Colonic mucosa (tissue), 4 donors: Measurements from ENCODE around the gene CEP192. TPM values are rescaled to one million over a fixed set of nuclear protein-coding genes. Genes with fewer than 3 reads are reported as not detected.
"Not testable (repeated sequence)": the region's sequence is repeated elsewhere in the genome, so short reads cannot be mapped to it uniquely, and the experiment has no call there.

ENCODE experiments used
- DNase-seq: peaks from one replicate; pipeline ENCODE4 v3.0.0-alpha.2; 2020
- H3K27ac ChIP-seq: fragments of 200-600 bp; one replicate; pipeline ENCODE4 v1.8.0; 2021
- H3K27me3 ChIP-seq: fragments of 200-600 bp; one replicate; pipeline ENCODE4 v1.8.0; 2021
- H3K36me3 ChIP-seq: fragments of 200-600 bp; one replicate; pipeline ENCODE4 v1.8.0; 2021
- H3K4me1 ChIP-seq: fragments of 200-600 bp; one replicate; pipeline ENCODE4 v1.8.0; 2021; ENCODE audit warnings: mild to moderate bottlenecking
- H3K4me3 ChIP-seq: fragments of 200-600 bp; one replicate; pipeline ENCODE4 v1.8.0; 2021
- H3K9ac ChIP-seq, 2 donors: one replicate each; pipeline ENCODE4 v1.7.0; 2013; ENCODE audit warnings: control low read depth in 2 of 2, low read depth in 2 of 2, low read length in 2 of 2
- H3K9me3 ChIP-seq: fragments of 200-600 bp; one replicate; pipeline ENCODE4 v1.8.0; 2021
- intact Hi-C: fragments of 100-400 bp; cut with DNase I; formaldehyde crosslinking; loops from one replicate; pipeline ENCODE4 v1.14.1; 2022
- total RNA-seq, 2 donors: library from RNA; stranded (reverse); fragmentation: NEBNext Ultra II Directional in 1 of 2; extraction: Animal tissue kit (Norgen Biotek cat#: 25700) in 1 of 2; gene quantifications; one replicate each; pipeline ENCODE4 v1.2.1, GENCODE V29; 2021
- TF ChIP-seq, protein P1 (sequence below): fragments of 200-600 bp; IDR thresholded peaks from one replicate; pipeline ENCODE4 v1.8.0; 2022; ENCODE audit warnings: antibody characterized with exemption, mild to moderate bottlenecking
- donor health status: healthy.
- donor health status: DM: no; HTN: no; CAD: no.
- donor health status: DM: no; HTN: no; CAD: no.

The CEP192 gene
- total RNA-seq, 2 donors from 2014 or later = 23.7 to 26.9 TPM

DNA sequence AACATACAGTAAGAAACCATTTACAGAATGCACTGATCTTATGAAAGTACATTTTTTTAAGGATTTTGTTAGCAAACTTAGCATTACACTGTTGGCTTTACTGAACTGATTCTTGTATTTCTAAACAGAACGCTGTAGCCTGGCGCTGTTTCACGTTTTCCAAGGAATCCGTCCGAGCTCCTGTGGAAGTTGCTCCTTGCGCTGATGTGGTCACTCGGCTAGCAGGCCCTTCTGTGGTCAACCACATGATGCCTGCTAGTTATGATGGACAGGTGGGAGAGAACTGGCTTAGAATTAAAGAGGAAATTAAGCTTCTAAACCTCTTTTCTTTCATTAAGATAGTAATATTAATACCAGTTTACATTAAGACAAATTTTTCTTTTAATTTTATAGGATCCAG, 76.8 kb downstream of the CEP192 start:
- TF ChIP-seq, protein P1, sequence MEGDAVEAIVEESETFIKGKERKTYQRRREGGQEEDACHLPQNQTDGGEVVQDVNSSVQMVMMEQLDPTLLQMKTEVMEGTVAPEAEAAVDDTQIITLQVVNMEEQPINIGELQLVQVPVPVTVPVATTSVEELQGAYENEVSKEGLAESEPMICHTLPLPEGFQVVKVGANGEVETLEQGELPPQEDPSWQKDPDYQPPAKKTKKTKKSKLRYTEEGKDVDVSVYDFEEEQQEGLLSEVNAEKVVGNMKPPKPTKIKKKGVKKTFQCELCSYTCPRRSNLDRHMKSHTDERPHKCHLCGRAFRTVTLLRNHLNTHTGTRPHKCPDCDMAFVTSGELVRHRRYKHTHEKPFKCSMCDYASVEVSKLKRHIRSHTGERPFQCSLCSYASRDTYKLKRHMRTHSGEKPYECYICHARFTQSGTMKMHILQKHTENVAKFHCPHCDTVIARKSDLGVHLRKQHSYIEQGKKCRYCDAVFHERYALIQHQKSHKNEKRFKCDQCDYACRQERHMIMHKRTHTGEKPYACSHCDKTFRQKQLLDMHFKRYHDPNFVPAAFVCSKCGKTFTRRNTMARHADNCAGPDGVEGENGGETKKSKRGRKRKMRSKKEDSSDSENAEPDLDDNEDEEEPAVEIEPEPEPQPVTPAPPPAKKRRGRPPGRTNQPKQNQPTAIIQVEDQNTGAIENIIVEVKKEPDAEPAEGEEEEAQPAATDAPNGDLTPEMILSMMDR = no peak
- Histone ChIP-seq H3K27me3 (no peaks in the 10 kb centered on the region), H3K4me3 (no peak overlapping the region)

DNA sequence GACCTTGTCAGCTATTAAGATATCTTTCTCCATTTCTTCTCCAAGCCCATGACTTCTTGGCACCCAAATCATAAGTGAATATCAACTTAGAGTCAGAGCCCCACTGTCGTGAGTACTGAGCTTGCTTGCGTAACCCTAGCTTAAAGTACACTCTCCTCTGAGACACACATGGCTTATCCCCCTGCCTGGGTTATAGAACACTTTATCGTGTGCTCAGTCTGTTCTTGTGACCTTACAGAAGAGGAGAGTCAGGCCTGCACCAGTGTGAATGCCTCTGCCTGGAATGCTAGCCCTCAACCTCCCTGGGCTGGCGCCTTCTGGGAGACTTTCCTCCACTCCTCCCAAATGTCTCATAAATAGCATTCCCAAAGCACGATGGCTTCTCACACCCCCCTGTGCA, 79.3 kb downstream of the CEP192 start:
- H3K9me3 ChIP-seq = no peaks in the 10 kb centered on the region
- no peak overlapping the region for H3K9ac ChIP-seq
- H3K27me3 ChIP-seq = no peaks in the 10 kb centered on the region
- DNase-seq = no peak
- H3K36me3 ChIP-seq = peaks cover 9% of the 10 kb centered on the region
- intact Hi-C loops = no loop called here
- H3K4me1 ChIP-seq = no peaks in the 10 kb centered on the region
- no peak overlapping the region for H3K27ac ChIP-seq
- H3K4me3 ChIP-seq = no peak overlapping the region
- TF ChIP-seq, protein P1 = no peak

More for the DNA sequence above, 76.8 kb downstream of the CEP192 start:
- Histone ChIP-seq H3K27ac (no peak overlapping the region), H3K9ac (no peak overlapping the region), H3K36me3 (peaks cover 4% of the 10 kb centered on the region), H3K4me1 (no peaks in the 10 kb centered on the region), H3K9me3 (no peaks in the 10 kb centered on the region)
- intact Hi-C loops = no loop called here
- DNase-seq = no peak

DNA sequence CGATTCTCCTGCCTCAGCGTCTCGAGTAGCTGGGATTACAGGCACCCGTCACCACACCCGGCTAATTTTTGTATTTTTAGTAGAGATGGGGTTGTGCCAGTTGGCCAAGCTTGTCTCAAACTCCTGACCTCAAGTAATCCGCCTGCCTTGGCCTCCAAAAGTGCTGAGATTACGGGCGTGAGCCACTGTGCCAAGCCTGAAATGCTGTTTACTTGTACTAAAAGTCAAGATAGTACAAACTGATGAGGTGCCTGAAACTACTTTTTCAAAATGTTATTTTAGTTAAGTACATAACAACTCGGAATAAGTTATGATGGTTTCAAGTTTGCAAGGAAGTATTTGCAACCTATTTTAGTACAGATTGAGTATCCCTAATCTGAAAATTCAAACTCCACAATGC, 85.7 kb downstream of the CEP192 start:
- Histone ChIP-seq H3K9ac (no peak overlapping the region), H3K4me3 (no peak overlapping the region), H3K36me3 (peaks cover 5% of the 10 kb centered on the region), H3K27me3 (no peaks in the 10 kb centered on the region), H3K27ac (no peak overlapping the region), H3K4me1 (no peaks in the 10 kb centered on the region), H3K9me3 (no peaks in the 10 kb centered on the region)
- TF ChIP-seq, protein P1 = no peak
- DNase-seq = no peak
- intact Hi-C loops = no loop called here

DNA sequence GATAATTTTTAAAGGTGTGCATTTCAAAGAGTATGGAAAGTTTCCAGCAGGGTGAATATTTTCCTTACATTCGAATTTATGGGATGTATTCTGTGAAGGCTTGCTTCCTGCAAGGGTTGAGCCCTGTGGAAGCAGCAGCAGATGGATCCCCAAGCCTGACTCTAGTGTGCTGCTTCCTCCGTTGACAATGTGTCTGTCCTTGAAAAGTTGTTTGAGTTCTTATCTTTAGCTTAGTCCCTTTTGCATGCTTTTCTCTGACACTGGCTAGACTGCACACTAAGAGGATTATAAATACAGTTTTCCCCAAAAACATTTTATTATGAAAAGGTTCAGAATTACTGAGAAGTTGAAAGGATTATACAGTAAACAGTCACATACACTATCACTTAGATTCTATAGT, 86.3 kb downstream of the CEP192 start:
- H3K27me3 ChIP-seq = no peaks in the 10 kb centered on the region
- intact Hi-C loops = no loop called here
- no peaks in the 10 kb centered on the region for H3K9me3 ChIP-seq
- H3K4me1 ChIP-seq = no peaks in the 10 kb centered on the region
- H3K36me3 ChIP-seq = peaks cover 5% of the 10 kb centered on the region
- DNase-seq = no peak
- no peak overlapping the region for H3K27ac ChIP-seq
- no peak overlapping the region for H3K9ac ChIP-seq
- no peak overlapping the region for H3K4me3 ChIP-seq
- TF ChIP-seq, protein P1 = no peak

DNA sequence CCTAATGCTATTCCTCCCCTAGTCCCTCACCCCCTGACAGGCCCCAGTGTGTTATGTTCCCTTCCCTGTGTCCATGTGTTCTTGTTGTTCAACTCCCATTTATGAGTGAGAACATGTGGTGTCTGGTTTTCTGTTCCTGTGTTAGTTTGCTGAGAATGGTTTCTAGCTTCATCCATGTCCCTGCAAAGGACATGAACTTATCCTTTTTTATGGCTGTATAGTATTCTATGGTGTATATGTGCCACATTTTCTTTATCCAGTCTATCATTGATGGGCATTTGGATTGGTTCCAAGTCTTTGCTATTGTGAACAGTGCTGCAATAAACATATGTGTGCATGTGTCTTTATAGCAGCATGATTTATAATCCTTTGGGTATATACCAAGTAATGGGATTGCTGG, 86.9 kb downstream of the CEP192 start:
- H3K27ac ChIP-seq, H3K4me1 ChIP-seq, H3K9me3 ChIP-seq, H3K9ac ChIP-seq, H3K4me3 ChIP-seq, H3K36me3 ChIP-seq, intact Hi-C loops, H3K27me3 ChIP-seq, DNase-seq: not testable (repeated sequence)

DNA sequence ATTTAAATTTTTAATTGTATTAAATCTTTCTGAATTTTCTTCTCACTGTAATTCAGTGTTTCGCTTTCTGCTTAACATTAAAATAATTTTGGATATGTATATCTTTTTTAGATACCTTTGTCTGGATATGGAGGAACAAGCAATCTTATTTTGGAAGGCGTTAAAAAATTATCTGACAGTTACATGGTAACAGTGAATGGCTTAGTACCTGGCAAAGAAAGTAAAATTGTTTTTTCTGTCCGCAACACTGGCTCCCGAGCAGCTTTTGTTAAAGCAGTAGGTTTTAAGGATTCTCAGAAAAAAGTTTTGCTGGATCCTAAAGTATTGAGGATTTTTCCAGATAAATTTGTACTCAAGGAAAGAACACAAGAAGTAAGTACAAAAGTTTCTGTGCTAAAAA, 95.7 kb downstream of the CEP192 start:
- TF ChIP-seq, protein P1 = no peak
- Histone ChIP-seq H3K9me3 (no peaks in the 10 kb centered on the region), H3K9ac (no peak overlapping the region), H3K27me3 (no peaks in the 10 kb centered on the region), H3K4me3 (no peak overlapping the region), H3K27ac (no peak overlapping the region), H3K36me3 (no peaks in the 10 kb centered on the region), H3K4me1 (no peaks in the 10 kb centered on the region)
- intact Hi-C loops = no loop called here
- no peak for DNase-seq
